HG03025 (cell line): ENCODE data around the gene FITM1.

ENCODE experiments used
- ATAC-seq: cut with Tn5 transposase; IDR thresholded peaks from one replicate; pipeline ENCODE4 v1.9.1; 2021; ENCODE audit warnings: mild to moderate bottlenecking, moderate library complexity; ENCODE audit not compliant: unreplicated experiment, low FRiP score

FITM1 gene

GRCh38 chr14:24130380-24130716 lies at the start of gene FITM1:
FITM1 (plus strand) TSS chr14:24130659; CDS start chr14:24131564, 905 bp downstream.
- ATAC-seq = no peak

- peak; percentile 89 for ATAC-seq
Measured at GRCh38 chr14:24080888-24081738, 49.3 kb upstream of the FITM1 start.

- no peak for ATAC-seq
Measured at GRCh38 chr14:24081739-24082211, 48.7 kb upstream of the FITM1 start.

GRCh38 chr14:24082411-24083080 lies 47.9 kb upstream of the FITM1 start:
- ATAC-seq = no peak

- ATAC-seq = no peak
Measured at GRCh38 chr14:24083462-24083861, 47.0 kb upstream of the FITM1 start.

GRCh38 chr14:24084440-24084839 lies 46.0 kb upstream of the FITM1 start:
- ATAC-seq = no peak

GRCh38 chr14:24085215-24085614 lies 45.2 kb upstream of the FITM1 start:
- ATAC-seq = no peak

GRCh38 chr14:24086193-24086955 lies 44.1 kb upstream of the FITM1 start:
- ATAC-seq = no peak

GRCh38 chr14:24087004-24087403 lies 43.5 kb upstream of the FITM1 start:
- ATAC-seq = no peak

GRCh38 chr14:24088095-24088494 lies 42.4 kb upstream of the FITM1 start:
- ATAC-seq = no peak

GRCh38 chr14:24089890-24090289 lies 40.6 kb upstream of the FITM1 start:
- ATAC-seq = no peak

GRCh38 chr14:24092110-24092504 lies 38.4 kb upstream of the FITM1 start:
- no peak for ATAC-seq

- no peak for ATAC-seq
Measured at GRCh38 chr14:24092505-24093206, 37.8 kb upstream of the FITM1 start.

GRCh38 chr14:24093207-24093900 lies 37.1 kb upstream of the FITM1 start:
- ATAC-seq = no peak

- peak; percentile 48 for ATAC-seq
Measured at GRCh38 chr14:24093901-24094840, 36.3 kb upstream of the FITM1 start, which contains the start of gene PCK2. PCK2 (plus strand) TSS chr14:24094311; CDS start chr14:24094406, 95 bp downstream.

- no peak for ATAC-seq
Measured at GRCh38 chr14:24094841-24095270, 35.6 kb upstream of the FITM1 start.

- ATAC-seq = peak; percentile 43
Measured at GRCh38 chr14:24095271-24096068, 35.0 kb upstream of the FITM1 start.
